ENCODE measurements around the gene SARDH. TPM values are rescaled to one million over a fixed set of nuclear protein-coding genes. Genes with fewer than 3 reads are reported as not detected.
"Not testable (repeated sequence)": the region's sequence is repeated elsewhere in the genome, so short reads cannot be mapped to it uniquely, and the experiment has no call there.

The SARDH gene
- total RNA-seq, 5 donors from 2014 or later (not counting 1 experiment from before 2014, with no cell fraction given): 8.8 to 34.4 (median 23.8) TPM

DNA sequence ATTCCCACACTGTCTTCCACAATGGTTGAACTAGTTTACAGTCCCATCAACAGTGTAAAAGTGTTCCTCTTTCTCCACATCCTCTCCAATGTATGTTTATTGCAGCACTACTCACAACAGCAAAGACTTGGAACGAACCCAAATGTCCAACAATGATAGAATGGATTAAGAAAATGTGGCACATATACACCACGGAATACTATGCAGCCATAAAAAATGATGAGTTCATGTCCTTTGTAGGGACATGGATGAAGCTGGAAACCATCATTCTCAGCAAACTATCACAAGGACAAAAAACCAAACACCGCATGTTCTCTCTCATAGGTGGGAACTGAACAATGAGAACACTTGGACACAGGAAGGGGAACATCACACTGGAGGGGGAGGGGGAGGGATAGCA, 28.1 kb upstream of the SARDH start:
- Mint-ChIP-seq H3K36me3 (peaks cover 29% of the 10 kb centered on the region), H3K9me3 (peaks cover 4 to 23% (median 15%) of the 10 kb centered on the region in 3 donors)
- WGBS (ENCODE audit: insufficient coverage): no CpG with 5 or more reads among the region's 3 CpGs
- H3K36me3 ChIP-seq (ENCODE audit: control insufficient read depth in 2 of 2, extremely low read depth in 1 of 2, insufficient read depth in 1 of 2, low read length in 1 of 2); H3K27ac Mint-ChIP-seq; H3K27ac ChIP-seq (ENCODE audit: low read length); H3K27me3 ChIP-seq (replicated peaks in 1 of 2; ENCODE audit: control insufficient read depth in 2 of 2, extremely low read depth in 1 of 2, insufficient read depth in 2 of 2, low read length in 1 of 2); DNase-seq; H3K4me1 ChIP-seq (ENCODE audit: control insufficient read depth in 1 of 2, extremely low read depth in 1 of 2, insufficient read depth in 2 of 2, low read length in 2 of 2); H3K4me3 ChIP-seq (ENCODE audit: control insufficient read depth in 1 of 2, extremely low read depth in 1 of 2, low read length in 1 of 2); H3K27me3 Mint-ChIP-seq; POLR2A ChIA-PET; CTCF ChIA-PET; ATAC-seq (replicated peaks in 1 of 4); H3K9me3 ChIP-seq; H3K4me1 Mint-ChIP-seq; H3K4me3 Mint-ChIP-seq: not testable (repeated sequence)

DNA sequence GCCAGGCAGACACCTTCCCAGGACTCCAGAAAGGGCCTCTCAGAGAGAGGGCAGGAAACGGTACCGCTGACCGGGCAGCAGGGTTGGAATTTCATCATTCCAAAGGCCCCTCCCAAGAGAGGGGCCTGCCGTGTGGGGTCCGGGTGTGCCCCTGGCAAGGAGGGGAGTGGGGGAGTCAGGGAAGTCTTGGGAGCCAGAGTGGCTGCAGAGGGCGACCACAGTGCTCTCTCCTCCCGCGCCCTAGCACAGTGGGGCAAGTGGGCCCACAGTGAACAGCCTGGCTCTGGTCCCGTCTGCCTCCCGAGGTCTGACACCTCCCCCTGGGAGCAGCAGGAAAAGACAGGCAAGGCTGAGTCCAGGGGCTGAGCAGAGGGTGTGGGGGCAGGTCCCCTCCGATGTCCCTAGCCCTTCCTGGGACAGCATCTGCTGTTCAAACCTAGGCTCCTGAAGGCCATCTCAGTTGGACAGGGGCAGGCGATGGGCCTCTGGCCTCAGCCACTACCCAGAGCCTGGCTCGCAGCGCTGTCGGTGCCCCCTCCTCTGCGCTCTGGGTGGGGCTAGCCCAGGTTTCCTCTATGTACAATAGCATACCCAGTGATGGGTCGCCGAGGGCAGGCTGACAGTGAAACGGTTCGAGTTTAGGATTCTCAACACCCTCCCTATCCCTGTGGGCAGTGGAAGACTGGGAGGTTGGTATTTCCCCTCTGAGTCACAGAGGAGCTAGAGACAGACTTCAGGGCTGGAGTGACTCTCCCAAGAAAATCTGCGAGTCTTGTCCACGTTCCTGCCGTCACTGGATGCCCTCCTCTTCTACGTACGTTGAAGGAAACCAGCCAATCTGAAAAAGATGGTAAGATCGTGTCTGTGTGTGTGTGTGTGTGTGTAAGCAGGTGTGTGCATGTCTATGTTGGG, 25.4 kb upstream of the SARDH start:
- Mint-ChIP-seq H3K27me3 (no peaks in the 10 kb centered on the region), H3K9me3 (peaks cover 4 to 23% (median 15%) of the 10 kb centered on the region in 3 donors), H3K4me3 (no peak overlapping the region), H3K36me3 (peaks cover 25% of the 10 kb centered on the region), H3K4me1 (no peaks in the 10 kb centered on the region), H3K27ac (no peak overlapping the region)
- Histone ChIP-seq H3K9me3 (no peaks in the 10 kb centered on the region), H3K4me3 (ENCODE audit: control insufficient read depth in 1 of 2, extremely low read depth in 1 of 2, low read length in 1 of 2) (no peak overlapping the region), H3K36me3 (ENCODE audit: control insufficient read depth in 2 of 2, extremely low read depth in 1 of 2, insufficient read depth in 1 of 2, low read length in 1 of 2) (peaks cover 0 to 3% of the 10 kb centered on the region in 2 donors), H3K27me3 (replicated peaks in 1 of 2; ENCODE audit: control insufficient read depth in 2 of 2, extremely low read depth in 1 of 2, insufficient read depth in 2 of 2, low read length in 1 of 2) (peaks cover 0 to 6% of the 10 kb centered on the region in 2 experiments), H3K4me1 (ENCODE audit: control insufficient read depth in 1 of 2, extremely low read depth in 1 of 2, insufficient read depth in 2 of 2, low read length in 2 of 2) (no peaks in the 10 kb centered on the region), H3K27ac (ENCODE audit: low read length) (no peak overlapping the region)
- ChIA-PET CTCF (no interaction called here), POLR2A (no interaction called here)
- 92% methylated on average over 13 of the region's 26 CpGs for WGBS (ENCODE audit: insufficient coverage)
- ATAC-seq (replicated peaks in 1 of 4) (no peak), DNase-seq (peak in 2 of 35 experiments; percentile 3 to 11)

DNA sequence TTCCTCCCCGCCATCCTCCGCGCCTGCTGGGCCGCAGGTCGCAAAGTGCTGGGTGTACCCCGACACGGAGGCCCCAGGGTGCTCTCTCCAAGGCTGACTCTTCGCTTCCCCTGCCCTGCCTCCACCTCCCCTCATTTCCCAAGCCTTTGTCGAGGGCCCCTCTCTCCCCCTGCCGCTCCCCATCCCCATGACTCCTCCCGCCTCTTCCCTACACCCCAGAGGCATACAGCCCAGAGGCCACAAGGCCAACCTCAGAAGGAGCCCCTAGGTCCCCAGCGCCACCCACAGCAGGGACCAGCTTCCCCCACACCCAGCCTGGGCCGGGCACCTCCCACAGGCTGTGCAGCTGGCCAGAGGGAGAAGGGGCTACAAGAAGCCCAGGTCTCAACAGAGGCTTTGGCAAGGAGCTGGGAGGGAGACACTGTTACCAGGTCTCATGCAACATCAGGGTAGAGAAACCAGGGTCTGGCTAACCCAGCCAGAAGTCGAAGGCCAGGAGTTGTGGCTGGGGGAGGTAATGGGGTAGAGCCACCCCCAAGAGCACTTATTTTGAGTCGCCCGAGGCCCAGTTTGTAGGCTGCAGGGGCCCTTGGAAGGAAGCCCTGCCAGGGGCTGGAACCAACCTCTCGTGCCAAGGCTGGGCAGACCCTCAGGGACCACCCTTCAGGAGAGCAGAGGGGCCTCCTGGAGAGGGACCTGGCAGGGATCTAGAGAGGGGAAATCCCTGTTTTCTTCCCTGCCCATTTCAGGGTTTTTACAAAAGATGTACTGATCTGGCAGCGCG, 24.5 kb upstream of the SARDH start:
- Histone ChIP-seq H3K27ac (ENCODE audit: low read length) (no peak overlapping the region), H3K27me3 (replicated peaks in 1 of 2; ENCODE audit: control insufficient read depth in 2 of 2, extremely low read depth in 1 of 2, insufficient read depth in 2 of 2, low read length in 1 of 2) (peaks cover 0 to 6% of the 10 kb centered on the region in 2 experiments), H3K4me1 (ENCODE audit: control insufficient read depth in 1 of 2, extremely low read depth in 1 of 2, insufficient read depth in 2 of 2, low read length in 2 of 2) (no peaks in the 10 kb centered on the region), H3K4me3 (ENCODE audit: control insufficient read depth in 1 of 2, extremely low read depth in 1 of 2, low read length in 1 of 2) (no peak overlapping the region), H3K9me3 (no peaks in the 10 kb centered on the region), H3K36me3 (ENCODE audit: control insufficient read depth in 2 of 2, extremely low read depth in 1 of 2, insufficient read depth in 1 of 2, low read length in 1 of 2) (peaks cover 0 to 3% of the 10 kb centered on the region in 2 donors)
- WGBS (ENCODE audit: insufficient coverage): 90% methylated on average over 16 of the region's 19 CpGs
- Mint-ChIP-seq H3K27ac (no peak overlapping the region), H3K4me3 (no peak overlapping the region), H3K27me3 (no peaks in the 10 kb centered on the region), H3K9me3 (peaks cover 4 to 23% (median 15%) of the 10 kb centered on the region in 3 donors), H3K4me1 (no peaks in the 10 kb centered on the region), H3K36me3 (peaks cover 20% of the 10 kb centered on the region)
- peak in 2 of 35 experiments; percentile 3 to 12 for DNase-seq
- no peak for ATAC-seq (replicated peaks in 1 of 4)
- POLR2A ChIA-PET: no interaction called here
- CTCF ChIA-PET: no interaction called here

DNA sequence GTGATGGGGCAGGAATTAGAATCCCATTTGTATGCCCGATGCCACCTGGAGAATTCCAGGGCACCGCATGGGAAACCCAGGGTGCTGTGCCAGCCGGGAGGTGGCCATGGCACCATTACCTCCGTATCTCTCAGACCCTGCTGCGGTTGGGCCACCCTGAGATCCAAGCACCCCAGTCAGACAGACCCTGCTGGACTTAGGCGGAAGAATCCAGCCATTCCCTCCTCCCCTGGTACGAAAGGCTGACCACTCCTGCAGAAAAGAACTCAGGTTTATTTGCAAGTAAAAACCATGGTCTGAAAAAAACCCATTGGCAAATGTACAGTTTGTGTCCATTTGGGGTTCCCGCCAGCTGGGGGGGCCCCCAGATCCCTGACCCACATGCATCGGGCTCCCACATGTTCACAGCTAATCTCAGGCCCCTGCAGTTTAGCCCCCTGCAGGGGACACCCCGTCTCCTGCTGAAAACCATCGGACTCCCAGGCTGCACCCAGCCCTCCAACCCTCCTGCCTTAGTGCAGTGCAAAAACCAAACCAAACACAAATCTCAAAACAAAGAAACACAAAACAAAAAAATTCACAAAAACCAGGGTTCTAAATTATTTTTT, 23.6 kb upstream of the SARDH start:
- H3K4me3 ChIP-seq (ENCODE audit: control insufficient read depth in 1 of 2, extremely low read depth in 1 of 2, low read length in 1 of 2): no peak overlapping the region
- H3K36me3 Mint-ChIP-seq: peaks cover 11% of the 10 kb centered on the region
- ChIA-PET POLR2A (no interaction called here), CTCF (no interaction called here)
- DNase-seq (peak in 2 of 35 experiments; percentile 3 to 15), ATAC-seq (replicated peaks in 1 of 4) (no peak)
- no peaks in the 10 kb centered on the region for H3K9me3 ChIP-seq
- H3K27me3 Mint-ChIP-seq: peaks cover 0 to 3% of the 10 kb centered on the region in 2 donors
- no peaks in the 10 kb centered on the region for H3K36me3 ChIP-seq (ENCODE audit: control insufficient read depth in 2 of 2, extremely low read depth in 1 of 2, insufficient read depth in 1 of 2, low read length in 1 of 2)
- peaks cover 4 to 19% (median 7%) of the 10 kb centered on the region in 3 donors for H3K9me3 Mint-ChIP-seq
- no peak overlapping the region for H3K27ac ChIP-seq (ENCODE audit: low read length)
- H3K4me1 ChIP-seq (ENCODE audit: control insufficient read depth in 1 of 2, extremely low read depth in 1 of 2, insufficient read depth in 2 of 2, low read length in 2 of 2): no peaks in the 10 kb centered on the region
- H3K4me1 Mint-ChIP-seq: no peaks in the 10 kb centered on the region
- peaks cover 0 to 6% of the 10 kb centered on the region in 2 experiments for H3K27me3 ChIP-seq (replicated peaks in 1 of 2; ENCODE audit: control insufficient read depth in 2 of 2, extremely low read depth in 1 of 2, insufficient read depth in 2 of 2, low read length in 1 of 2)
- WGBS (ENCODE audit: insufficient coverage): 82% methylated on average over 11 of the region's 11 CpGs
- no peak overlapping the region for H3K4me3 Mint-ChIP-seq
- H3K27ac Mint-ChIP-seq: no peak overlapping the region

DNA sequence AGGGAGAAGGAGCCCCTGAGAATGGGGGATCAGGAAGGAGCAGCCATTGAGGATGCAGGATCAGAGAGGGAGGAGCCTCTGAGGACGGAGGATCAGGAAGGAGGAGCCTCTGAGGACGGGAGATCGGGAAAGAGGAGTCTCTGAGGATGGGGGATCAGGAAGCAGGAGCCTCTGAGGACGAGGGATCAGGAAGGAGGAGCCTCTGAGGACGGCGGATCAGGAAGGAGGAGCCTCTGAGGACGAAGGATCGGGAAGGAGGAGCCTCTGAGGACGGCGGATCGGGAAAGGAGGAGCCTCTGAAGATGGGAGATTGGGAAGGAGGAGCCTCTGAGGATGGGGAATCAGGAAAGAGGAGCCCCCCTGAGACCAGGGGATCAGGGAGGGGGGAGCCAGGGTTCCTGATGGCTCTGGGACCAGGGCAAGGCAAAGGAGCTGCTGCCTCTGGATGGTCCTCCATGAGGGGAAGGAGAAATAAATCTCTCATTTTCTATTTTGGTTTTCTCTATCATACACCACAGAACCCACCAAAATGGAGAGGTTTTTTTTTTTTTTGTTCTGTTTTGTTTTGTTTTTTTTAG, 22.6 kb upstream of the SARDH start:
- H3K4me3 ChIP-seq (ENCODE audit: control insufficient read depth in 1 of 2, extremely low read depth in 1 of 2, low read length in 1 of 2): no peak overlapping the region
- WGBS (ENCODE audit: insufficient coverage): no CpG with 5 or more reads among the region's 11 CpGs
- no peaks in the 10 kb centered on the region for H3K4me1 Mint-ChIP-seq
- H3K27ac ChIP-seq (ENCODE audit: low read length): no peak overlapping the region
- peaks cover 5% of the 10 kb centered on the region for H3K36me3 Mint-ChIP-seq
- CTCF ChIA-PET: no interaction called here
- POLR2A ChIA-PET: no interaction called here
- no peak overlapping the region for H3K4me3 Mint-ChIP-seq
- no peak overlapping the region for H3K27ac Mint-ChIP-seq
- ATAC-seq (replicated peaks in 1 of 4) (no peak), DNase-seq (no peak)
- peaks cover 0 to 8% of the 10 kb centered on the region in 2 experiments for H3K27me3 ChIP-seq (replicated peaks in 1 of 2; ENCODE audit: control insufficient read depth in 2 of 2, extremely low read depth in 1 of 2, insufficient read depth in 2 of 2, low read length in 1 of 2)
- no peaks in the 10 kb centered on the region for H3K9me3 ChIP-seq
- no peaks in the 10 kb centered on the region for H3K36me3 ChIP-seq (ENCODE audit: control insufficient read depth in 2 of 2, extremely low read depth in 1 of 2, insufficient read depth in 1 of 2, low read length in 1 of 2)
- peaks cover 4 to 12% (median 6%) of the 10 kb centered on the region in 3 donors for H3K9me3 Mint-ChIP-seq
- H3K4me1 ChIP-seq (ENCODE audit: control insufficient read depth in 1 of 2, extremely low read depth in 1 of 2, insufficient read depth in 2 of 2, low read length in 2 of 2): no peaks in the 10 kb centered on the region
- peaks cover 0 to 3% of the 10 kb centered on the region in 2 donors for H3K27me3 Mint-ChIP-seq

DNA sequence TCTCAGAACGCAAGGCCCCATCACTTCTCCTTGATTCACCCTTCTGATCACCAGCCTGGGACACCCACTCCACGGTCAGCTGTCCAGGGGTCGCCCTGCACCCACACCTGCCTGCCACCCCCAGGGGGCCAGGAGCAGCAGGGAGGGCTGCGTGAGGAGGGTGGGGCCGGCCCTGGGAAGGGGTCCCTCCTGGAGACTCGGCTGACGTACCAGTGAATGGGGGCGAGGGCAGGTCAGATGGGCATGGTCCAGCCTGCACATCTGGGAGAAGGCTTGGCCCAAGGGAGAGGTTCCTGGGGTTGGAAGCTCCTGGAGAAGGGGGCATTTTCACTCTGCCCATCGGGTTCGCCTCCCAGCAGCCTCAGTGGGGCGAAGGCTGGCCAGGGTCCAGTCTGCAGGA, 21.8 kb upstream of the SARDH start:
- H3K4me3 ChIP-seq (ENCODE audit: control insufficient read depth in 1 of 2, extremely low read depth in 1 of 2, low read length in 1 of 2): no peak overlapping the region
- WGBS (ENCODE audit: insufficient coverage): no CpG with 5 or more reads among the region's 11 CpGs
- H3K27me3 ChIP-seq (replicated peaks in 1 of 2; ENCODE audit: control insufficient read depth in 2 of 2, extremely low read depth in 1 of 2, insufficient read depth in 2 of 2, low read length in 1 of 2): peaks cover 0 to 12% of the 10 kb centered on the region in 2 experiments
- Mint-ChIP-seq H3K4me3 (no peak overlapping the region), H3K36me3 (no peaks in the 10 kb centered on the region), H3K27me3 (peaks cover 3 to 5% of the 10 kb centered on the region in 2 donors), H3K27ac (no peak overlapping the region), H3K4me1 (no peaks in the 10 kb centered on the region), H3K9me3 (peaks cover 4 to 7% (median 6%) of the 10 kb centered on the region in 3 donors)
- no peak overlapping the region for H3K27ac ChIP-seq (ENCODE audit: low read length)
- no peak for ATAC-seq (replicated peaks in 1 of 4)
- H3K4me1 ChIP-seq (ENCODE audit: control insufficient read depth in 1 of 2, extremely low read depth in 1 of 2, insufficient read depth in 2 of 2, low read length in 2 of 2): no peaks in the 10 kb centered on the region
- peak in 1 of 35 experiments; percentile 17 for DNase-seq
- no peaks in the 10 kb centered on the region for H3K36me3 ChIP-seq (ENCODE audit: control insufficient read depth in 2 of 2, extremely low read depth in 1 of 2, insufficient read depth in 1 of 2, low read length in 1 of 2)
- CTCF ChIA-PET: no interaction called here
- POLR2A ChIA-PET: no interaction called here
- no peaks in the 10 kb centered on the region for H3K9me3 ChIP-seq
